ENCODE measurements around the gene CDK5RAP2. TPM values are rescaled to one million over a fixed set of nuclear protein-coding genes. Genes with fewer than 3 reads are reported as not detected.

Gene CDK5RAP2
- total RNA-seq, 1 donor: 21.2 TPM

DNA sequence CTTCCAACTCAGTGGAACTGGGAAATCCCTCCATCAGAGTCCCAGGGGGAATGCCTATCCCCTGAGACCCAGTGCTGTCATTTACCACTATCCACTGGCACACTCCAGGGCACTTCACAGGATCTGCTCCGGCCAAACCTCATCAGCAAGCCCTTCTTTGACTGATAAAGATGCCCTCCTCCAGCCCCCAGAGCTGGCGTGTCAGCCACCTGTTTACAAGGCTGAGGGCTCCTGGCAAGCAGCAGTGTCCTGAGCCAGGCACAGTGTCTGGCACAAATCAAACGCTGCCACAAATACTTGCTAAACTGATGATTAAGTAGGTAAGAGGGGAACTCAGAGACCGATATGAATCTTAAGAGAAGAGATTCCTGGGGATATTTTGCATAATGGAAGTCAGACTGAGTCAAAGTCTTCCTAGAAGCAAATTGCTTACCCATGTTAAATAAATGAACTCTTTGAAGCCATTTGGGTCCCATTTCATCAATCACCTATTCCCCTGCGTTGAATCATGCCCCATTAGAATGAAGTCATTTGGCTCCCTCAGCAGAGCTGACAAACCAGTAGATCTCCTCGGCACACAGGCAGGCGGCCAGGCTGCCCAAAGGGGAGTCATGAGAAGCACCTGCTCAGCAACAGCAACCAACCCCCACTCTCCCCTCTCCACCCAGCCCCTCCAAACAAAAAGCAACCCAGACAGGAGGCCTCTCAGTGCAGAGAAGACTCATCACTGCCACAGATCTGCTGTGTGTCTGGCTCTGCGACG lies 97.4 kb downstream of the CDK5RAP2 start:
- no peak overlapping the region for H3K4me3 ChIP-seq (ENCODE audit: low read depth, low read length)
- no peak for DNase-seq (ENCODE audit: low read depth)
- no peak for TF ChIP-seq CTCF (IDR thresholded peaks at IDR 0.05; ENCODE audit: insufficient read depth, low read depth, low read length)

DNA sequence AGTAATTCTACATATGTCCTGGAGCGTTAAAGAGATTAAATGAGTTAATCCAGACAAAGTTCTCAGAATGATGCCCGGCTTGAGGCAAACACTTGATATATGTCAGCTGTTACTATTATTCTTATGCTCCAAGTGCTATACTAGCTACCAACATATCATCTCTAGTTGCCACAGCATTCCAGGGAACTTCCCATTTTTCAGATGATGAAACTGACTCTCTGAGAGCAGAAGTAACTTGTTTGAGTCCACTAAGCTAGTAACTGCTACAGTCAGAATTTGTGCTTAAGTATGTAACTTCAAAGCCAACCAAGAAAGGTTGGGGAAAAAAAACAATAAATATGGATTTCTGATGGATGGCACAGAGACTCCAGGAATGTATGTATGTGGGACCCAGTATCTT lies 98.1 kb downstream of the CDK5RAP2 start:
- no peak for TF ChIP-seq CTCF (IDR thresholded peaks at IDR 0.05; ENCODE audit: insufficient read depth, low read depth, low read length)
- no peak overlapping the region for H3K4me3 ChIP-seq (ENCODE audit: low read depth, low read length)
- DNase-seq (ENCODE audit: low read depth): no peak

DNA sequence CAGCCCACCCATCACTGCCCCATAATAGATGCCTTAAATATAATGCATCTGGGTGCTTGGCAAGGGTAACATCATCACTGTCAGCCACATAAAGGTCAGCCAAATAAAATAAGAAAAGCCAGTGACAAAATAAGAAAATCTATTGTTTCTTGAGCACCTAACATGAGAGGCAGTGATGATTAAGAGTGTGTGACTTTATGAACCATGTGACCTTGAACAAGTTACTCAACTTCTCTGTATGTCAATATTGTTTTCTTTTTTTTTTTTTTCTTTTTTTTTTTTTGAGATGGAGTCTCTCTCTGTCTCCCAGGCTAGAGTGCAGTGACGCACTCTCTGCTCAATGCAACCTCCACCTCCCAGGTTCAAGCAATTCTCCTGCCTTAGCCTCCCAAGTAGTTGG lies 98.7 kb downstream of the CDK5RAP2 start:
- no peak for DNase-seq (ENCODE audit: low read depth)
- no peak overlapping the region for H3K4me3 ChIP-seq (ENCODE audit: low read depth, low read length)
- TF ChIP-seq CTCF (IDR thresholded peaks at IDR 0.05; ENCODE audit: insufficient read depth, low read depth, low read length): no peak

- DNase-seq (ENCODE audit: low read depth): peak; percentile 7
- TF ChIP-seq CTCF (IDR thresholded peaks at IDR 0.05; ENCODE audit: insufficient read depth, low read depth, low read length): no peak
- no peak overlapping the region for H3K4me3 ChIP-seq (ENCODE audit: low read depth, low read length)
Observed at GRCh38 chr9:120480707-120481106, 99.3 kb downstream of the CDK5RAP2 start.

GRCh38 chr9:120478208-120478607 lies 101.8 kb downstream of the CDK5RAP2 start:
- DNase-seq (ENCODE audit: low read depth): peak; percentile 14
- no peak for TF ChIP-seq CTCF (IDR thresholded peaks at IDR 0.05; ENCODE audit: insufficient read depth, low read depth, low read length)
- no peak overlapping the region for H3K4me3 ChIP-seq (ENCODE audit: low read depth, low read length)

DNA sequence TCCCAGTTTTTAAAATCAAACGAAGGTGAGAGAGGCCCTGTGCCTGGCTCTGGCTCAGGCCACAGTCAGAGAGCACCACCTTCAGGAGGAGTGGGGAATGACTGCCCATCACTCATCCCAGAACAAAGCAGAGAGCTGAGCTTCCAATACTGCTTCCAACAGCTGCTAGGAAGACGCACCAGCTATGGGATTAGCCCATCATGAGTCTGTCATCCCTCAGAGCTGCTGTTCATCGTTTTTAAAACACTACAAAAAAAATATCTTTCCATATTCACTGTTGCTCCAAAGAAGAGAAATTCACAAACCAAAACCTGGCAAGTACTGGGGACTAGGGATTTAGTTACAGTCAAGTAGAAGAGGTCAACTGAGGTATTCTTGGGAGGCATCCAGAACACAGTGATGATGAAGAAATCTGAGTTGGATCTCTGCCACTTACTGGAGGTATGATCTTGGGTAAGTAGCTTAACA lies 102.4 kb downstream of the CDK5RAP2 start:
- DNase-seq (ENCODE audit: low read depth): peak; percentile 89
- H3K4me3 ChIP-seq (ENCODE audit: low read depth, low read length): no peak overlapping the region
- peak; percentile 100 for TF ChIP-seq CTCF (IDR thresholded peaks at IDR 0.05; ENCODE audit: insufficient read depth, low read depth, low read length)

- no peak overlapping the region for H3K4me3 ChIP-seq (ENCODE audit: low read depth, low read length)
- DNase-seq (ENCODE audit: low read depth): peak; percentile 24
Observed at GRCh38 chr9:120475341-120475740, 104.6 kb downstream of the CDK5RAP2 start.

More at GRCh38 chr9:120475341-120475740, 104.6 kb downstream of the CDK5RAP2 start:
- TF ChIP-seq CTCF (IDR thresholded peaks at IDR 0.05; ENCODE audit: insufficient read depth, low read depth, low read length): no peak
